T-cell (primary cell): ENCODE results near the gene DOHH. TPM values are rescaled to one million over a fixed set of nuclear protein-coding genes. Genes with fewer than 3 reads are reported as not detected.

Source experiments
- ATAC-seq, 4 experiments: fragments of 200-7000 bp in 3 of 4; fragments of 150-1000 bp in 1 of 4; cut with Tn5 transposase; replicated peaks in 1 of 4; 1 replicate in 3 of 4; 2 replicates in 1 of 4; pipeline ENCODE4 v1.10.0; 2021; ENCODE audit warnings: moderate library complexity in 3 of 4, mild to moderate bottlenecking in 2 of 4, moderate number of reproducible peaks in 1 of 4
- CTCF ChIA-PET, 2 donors: fragments of 300-600 bp; sonication (Branson Sonifier 250); formaldehyde crosslinking; loops; one replicate each; lab custom pipeline; 2022; ENCODE audit warnings: antibody characterized with exemption in 2 of 2; lab: Charles Lee
- POLR2A ChIA-PET, 2 donors: fragments of 300-600 bp; sonication (Branson Sonifier 250); formaldehyde crosslinking; loops; one replicate each; lab custom pipeline; 2022; ENCODE audit warnings: antibody characterized with exemption in 2 of 2; lab: Charles Lee
- DNase-seq, 35 experiments: peaks; one replicate each; pipeline versions ENCODE4 v3.0.0 to v3.0.0-alpha.2; 2013 to 2023
- H3K27ac ChIP-seq: one replicate; pipeline ENCODE4 v1.5.1; 2013; ENCODE audit warnings: low read length
- H3K27me3 ChIP-seq, 2 experiments: replicated peaks in 1 of 2; 1 replicate in 1 of 2; 2 replicates in 1 of 2; pipeline versions ENCODE4 v1.6.1 to v1.7.0; 2013; ENCODE audit warnings: low read length in 1 of 2, mixed read lengths in 1 of 2; ENCODE audit not compliant: control insufficient read depth in 2 of 2, insufficient read depth in 2 of 2; ENCODE audit errors: extremely low read depth in 1 of 2
- H3K36me3 ChIP-seq, 2 donors: 1 replicate in 1 of 2; 2 replicates in 1 of 2; pipeline versions ENCODE4 v1.6.1 to v1.7.0; 2013; ENCODE audit warnings: low read length in 1 of 2; ENCODE audit not compliant: control insufficient read depth in 2 of 2, insufficient read depth in 1 of 2; ENCODE audit errors: extremely low read depth in 1 of 2
- H3K4me1 ChIP-seq, 2 experiments: 1 replicate in 1 of 2; 2 replicates in 1 of 2; pipeline versions ENCODE4 v1.6.1 to v1.7.0; 2013; ENCODE audit warnings: low read length in 2 of 2, mixed read lengths in 1 of 2; ENCODE audit not compliant: insufficient read depth in 2 of 2, control insufficient read depth in 1 of 2; ENCODE audit errors: extremely low read depth in 1 of 2
- H3K4me3 ChIP-seq, 2 donors: 1 replicate in 1 of 2; 2 replicates in 1 of 2; pipeline versions ENCODE4 v1.5.1 to v1.7.0; 2013; ENCODE audit warnings: mild to moderate bottlenecking in 2 of 2, low read length in 1 of 2, moderate library complexity in 1 of 2; ENCODE audit not compliant: control insufficient read depth in 1 of 2; ENCODE audit errors: extremely low read depth in 1 of 2
- H3K9me3 ChIP-seq: 2 replicates; pipeline ENCODE4 v1.7.0; 2013
- H3K27ac Mint-ChIP-seq, 2 donors: one replicate each; pipeline ENCODE4 v1.8.0; 2020 to 2021; ENCODE audit warnings: mild to moderate bottlenecking in 2 of 2, mixed read lengths in 2 of 2
- H3K27me3 Mint-ChIP-seq, 2 donors: one replicate each; pipeline ENCODE4 v1.8.0; 2021 to 2022; ENCODE audit warnings: mixed read lengths in 2 of 2
- H3K36me3 Mint-ChIP-seq: one replicate; pipeline ENCODE4 v1.8.0; 2021; ENCODE audit warnings: mixed read lengths
- H3K4me1 Mint-ChIP-seq, 3 donors: one replicate each; pipeline ENCODE4 v1.8.0; 2020 to 2022; ENCODE audit warnings: mixed read lengths in 3 of 3, mild to moderate bottlenecking in 1 of 3
- H3K4me3 Mint-ChIP-seq, 3 donors: one replicate each; pipeline ENCODE4 v1.8.0; 2020 to 2022; ENCODE audit warnings: mild to moderate bottlenecking in 3 of 3, mixed read lengths in 3 of 3, moderate library complexity in 3 of 3
- H3K9me3 Mint-ChIP-seq, 3 donors: one replicate each; pipeline ENCODE4 v1.8.0; 2020 to 2022; ENCODE audit warnings: mixed read lengths in 3 of 3
- WGBS: methylation state at CpG from one replicate; pipeline ENCODE4 v1.1.5; 2013; ENCODE audit warnings: missing lambda C conversion rate; ENCODE audit not compliant: insufficient coverage; 5-methylcytosine and 5-hydroxymethylcytosine counted together
- total RNA-seq, 35 experiments: library from RNA in 6 of 35; stranded (reverse) in 6 of 35; fragments of 120-200 nt in 1 of 35; gene quantifications; one replicate each; pipeline versions ENCODE4 v1.2.1 to v1.2.4 and lab custom pipeline; 2013 to 2026

Gene DOHH
- total RNA-seq, 5 donors from 2014 or later (not counting 1 experiment from before 2014, with no cell fraction given), result 5.0 to 12.3 (median 11.1) TPM

DNA sequence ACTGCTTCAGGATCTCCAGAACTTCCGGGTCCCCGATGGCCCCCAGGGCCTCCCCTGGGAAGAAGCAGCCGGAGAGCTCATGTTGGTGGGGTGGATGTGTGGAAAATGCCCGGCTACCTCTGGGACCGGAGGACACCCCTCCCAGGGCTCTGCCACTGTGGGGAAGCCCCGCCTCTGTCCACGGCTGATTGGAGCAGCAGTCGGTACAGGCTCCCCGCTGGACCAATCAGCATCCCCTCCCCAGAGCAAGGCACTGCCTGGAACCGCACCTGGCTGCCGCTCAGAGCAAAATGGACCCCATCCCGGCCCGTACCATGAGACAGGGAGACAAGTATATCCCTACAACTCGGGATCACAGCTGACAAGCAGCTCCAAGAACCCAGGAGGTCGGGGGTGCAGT lies 6.4 kb downstream of the DOHH start:
- Histone ChIP-seq H3K4me3 (no peak overlapping the region), H3K4me1 (peaks cover 0 to 12% of the 10 kb centered on the region in 2 experiments), H3K27ac (no peak overlapping the region), H3K9me3 (no peaks in the 10 kb centered on the region), H3K27me3 (no peaks in the 10 kb centered on the region), H3K36me3 (peaks cover 18 to 33% of the 10 kb centered on the region in 2 donors)
- H3K4me3 Mint-ChIP-seq, result peak overlapping the region in 1 of 3 donors; percentile 19
- no peaks in the 10 kb centered on the region for H3K9me3 Mint-ChIP-seq
- POLR2A ChIA-PET, result no interaction called here
- CTCF ChIA-PET, result interaction anchor here in 1 of 2 donors (0.6 kb wide), 1 partner anchor 42 kb away, joined by 4 read pairs; no protein-coding TSS in a partner anchor
- peak in 17 of 35 experiments; percentile 20 to 54 (median 38) for DNase-seq
- peaks cover 8 to 22% (median 22%) of the 10 kb centered on the region in 3 donors for H3K4me1 Mint-ChIP-seq
- ATAC-seq, result peak in 3 of 4 experiments; percentile 44 to 80 (median 51)
- WGBS, result 81% methylated on average over 10 of the region's 15 CpGs
- no peaks in the 10 kb centered on the region for H3K27me3 Mint-ChIP-seq
- peak overlapping the region in 1 of 2 donors; percentile 28 for H3K27ac Mint-ChIP-seq
- H3K36me3 Mint-ChIP-seq, result peaks cover 16% of the 10 kb centered on the region

DNA sequence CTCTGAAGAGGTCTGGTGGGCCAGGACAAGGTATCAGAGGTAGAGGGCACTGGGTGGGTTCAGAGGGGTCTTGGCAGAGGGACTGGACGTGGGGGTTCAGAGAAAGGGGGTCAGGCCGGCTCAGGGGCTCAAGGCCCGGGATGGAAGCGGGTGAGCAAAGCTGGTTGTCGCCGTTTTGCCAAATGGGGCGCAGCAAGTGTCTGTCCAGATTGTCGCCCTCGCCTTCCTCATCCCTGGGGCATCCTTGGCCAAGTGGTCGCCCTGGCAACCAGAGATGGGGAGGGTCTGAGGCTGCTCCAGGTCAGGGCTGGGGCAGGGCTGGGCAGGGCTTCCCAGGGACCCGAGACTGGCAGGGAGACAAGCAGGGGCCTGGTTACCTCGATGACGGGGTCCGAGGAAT lies 6.8 kb downstream of the DOHH start:
- WGBS, result 94% methylated on average over 10 of the region's 14 CpGs
- ATAC-seq (no peak), DNase-seq (no peak)
- POLR2A ChIA-PET, result no interaction called here
- H3K4me3 ChIP-seq, result no peak overlapping the region
- Mint-ChIP-seq H3K4me1 (peaks cover 5 to 18% (median 18%) of the 10 kb centered on the region in 3 donors), H3K9me3 (no peaks in the 10 kb centered on the region), H3K27me3 (no peaks in the 10 kb centered on the region), H3K27ac (no peak overlapping the region), H3K36me3 (peaks cover 16% of the 10 kb centered on the region), H3K4me3 (no peak overlapping the region)
- no peaks in the 10 kb centered on the region for H3K27me3 ChIP-seq
- peaks cover 18 to 33% of the 10 kb centered on the region in 2 donors for H3K36me3 ChIP-seq
- H3K9me3 ChIP-seq, result no peaks in the 10 kb centered on the region
- H3K4me1 ChIP-seq, result peaks cover 0 to 12% of the 10 kb centered on the region in 2 experiments
- CTCF ChIA-PET, result no interaction called here
- H3K27ac ChIP-seq, result no peak overlapping the region

DNA sequence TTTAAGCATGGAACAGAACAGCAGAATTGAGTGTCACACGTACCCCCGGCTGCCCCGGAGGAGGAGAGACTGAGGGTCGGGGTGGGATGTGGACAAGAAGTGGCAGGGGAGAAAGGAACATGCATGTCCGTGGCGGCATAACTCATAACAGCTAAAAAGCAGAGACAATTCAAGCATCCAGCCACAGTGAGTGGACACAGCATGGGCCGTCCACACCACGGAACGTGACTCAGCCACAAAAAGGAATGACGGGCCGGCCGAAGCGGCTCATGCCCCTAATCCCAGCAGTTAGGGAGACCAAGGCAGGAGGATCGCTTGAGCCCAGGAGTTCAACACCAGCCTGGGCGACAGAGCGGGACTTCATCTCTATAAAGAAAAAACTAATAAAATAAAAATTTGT lies 7.6 kb downstream of the DOHH start:
- Mint-ChIP-seq H3K36me3 (peaks cover 20% of the 10 kb centered on the region), H3K27ac (no peak overlapping the region), H3K4me3 (no peak overlapping the region), H3K4me1 (peaks cover 2 to 14% (median 14%) of the 10 kb centered on the region in 3 donors), H3K27me3 (no peaks in the 10 kb centered on the region), H3K9me3 (no peaks in the 10 kb centered on the region)
- Histone ChIP-seq H3K4me3 (no peak overlapping the region), H3K4me1 (peaks cover 0 to 12% of the 10 kb centered on the region in 2 experiments), H3K27ac (no peak overlapping the region), H3K36me3 (peaks cover 18 to 33% of the 10 kb centered on the region in 2 donors), H3K9me3 (no peaks in the 10 kb centered on the region), H3K27me3 (no peaks in the 10 kb centered on the region)
- 100% methylated on average over 10 of the region's 16 CpGs for WGBS
- ATAC-seq (no peak), DNase-seq (no peak)
- ChIA-PET POLR2A (no interaction called here), CTCF (no interaction called here)

DNA sequence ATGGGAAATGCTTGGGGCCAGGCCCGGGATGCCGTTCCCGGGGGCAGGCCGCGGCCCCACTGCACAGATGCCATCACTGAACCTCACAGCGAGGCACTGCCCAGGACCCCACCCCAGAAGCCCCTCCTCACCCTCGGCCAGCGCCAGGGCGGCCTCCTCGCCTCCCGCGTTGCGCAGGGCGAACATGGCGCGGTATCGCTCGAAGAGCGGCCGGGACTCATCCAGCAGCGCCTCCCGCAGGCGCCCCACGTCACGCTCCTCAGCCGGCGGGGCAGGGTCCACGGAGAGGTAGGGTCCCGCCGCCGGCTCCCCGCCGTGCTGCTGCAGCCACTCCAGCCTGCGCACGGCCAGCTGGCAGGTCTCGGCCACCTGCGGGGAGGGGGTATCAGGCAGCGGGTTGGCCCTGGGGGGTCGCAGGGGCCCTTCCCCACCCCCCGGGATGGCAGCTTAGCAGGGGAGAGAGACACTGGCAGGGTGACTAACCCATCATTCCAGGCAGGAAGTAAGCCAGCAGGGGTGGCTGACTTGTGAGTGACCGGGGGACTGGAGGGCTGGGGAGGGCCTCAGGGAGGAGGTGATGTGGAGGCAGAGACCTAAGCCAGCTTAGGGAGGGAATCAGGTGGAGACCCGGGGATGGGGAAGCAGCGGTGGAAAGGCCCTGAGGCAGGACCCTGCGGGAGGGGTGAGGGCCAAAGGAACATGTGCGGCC lies 8.2 kb downstream of the DOHH start:
- Mint-ChIP-seq H3K4me1 (peaks cover 0 to 12% (median 11%) of the 10 kb centered on the region in 3 donors), H3K4me3 (no peak overlapping the region), H3K27ac (no peak overlapping the region), H3K9me3 (no peaks in the 10 kb centered on the region), H3K27me3 (no peaks in the 10 kb centered on the region), H3K36me3 (peaks cover 21% of the 10 kb centered on the region)
- 98% methylated on average over 45 of the region's 45 CpGs for WGBS
- Histone ChIP-seq H3K36me3 (peaks cover 18 to 33% of the 10 kb centered on the region in 2 donors), H3K27ac (no peak overlapping the region), H3K4me3 (no peak overlapping the region), H3K4me1 (peaks cover 0 to 9% of the 10 kb centered on the region in 2 experiments), H3K27me3 (no peaks in the 10 kb centered on the region), H3K9me3 (no peaks in the 10 kb centered on the region)
- ATAC-seq, result no peak
- ChIA-PET POLR2A (no interaction called here), CTCF (no interaction called here)
- no peak for DNase-seq

DNA sequence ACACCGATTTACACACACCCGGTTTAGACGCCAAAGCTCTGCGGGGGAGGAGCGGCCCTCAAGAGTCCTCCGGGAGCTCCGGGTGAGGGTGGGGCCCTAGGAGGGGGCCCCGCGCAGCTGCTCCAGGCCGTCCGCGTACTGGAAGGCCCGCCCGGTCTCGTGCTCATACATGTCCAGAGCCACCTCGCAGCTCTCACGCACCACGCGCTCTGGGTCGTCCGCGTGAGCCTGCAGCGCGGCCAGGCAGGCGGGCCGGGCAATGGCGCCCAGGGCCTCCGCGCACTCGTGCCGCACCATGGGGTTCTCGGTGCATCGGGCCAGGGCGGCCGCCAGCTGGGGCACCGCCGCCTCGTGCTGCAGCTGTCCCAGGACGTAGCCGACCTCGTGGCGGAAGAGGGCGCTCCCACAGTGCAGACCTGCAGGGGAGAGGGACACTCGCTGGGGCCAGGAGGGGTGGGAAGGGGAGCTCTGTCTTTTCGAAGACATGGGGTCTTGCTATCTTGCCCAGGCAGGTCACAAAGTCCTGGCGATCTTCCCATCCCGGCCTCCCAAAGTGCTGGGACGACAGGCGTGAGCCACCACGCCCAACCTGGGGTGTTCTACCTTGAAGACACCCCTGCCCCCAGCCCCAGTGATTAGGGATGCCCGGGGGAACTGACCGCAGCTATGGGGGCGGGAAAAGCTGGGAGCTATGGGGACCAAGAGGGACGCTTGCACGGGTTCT lies 8.9 kb downstream of the DOHH start:
- H3K4me1 ChIP-seq, result peaks cover 0 to 9% of the 10 kb centered on the region in 2 experiments
- H3K4me3 Mint-ChIP-seq, result no peak overlapping the region
- H3K9me3 ChIP-seq, result no peaks in the 10 kb centered on the region
- CTCF ChIA-PET, result no interaction called here
- ATAC-seq (no peak), DNase-seq (no peak)
- no peaks in the 10 kb centered on the region for H3K27me3 ChIP-seq
- no peak overlapping the region for H3K27ac Mint-ChIP-seq
- POLR2A ChIA-PET, result no interaction called here
- H3K27me3 Mint-ChIP-seq, result no peaks in the 10 kb centered on the region
- 97% methylated on average over 52 of the region's 55 CpGs for WGBS
- peaks cover 0 to 11% (median 9%) of the 10 kb centered on the region in 3 donors for H3K4me1 Mint-ChIP-seq
- no peak overlapping the region for H3K4me3 ChIP-seq
- H3K36me3 Mint-ChIP-seq, result peaks cover 16% of the 10 kb centered on the region
- no peak overlapping the region for H3K27ac ChIP-seq
- peaks cover 18 to 33% of the 10 kb centered on the region in 2 donors for H3K36me3 ChIP-seq
- no peaks in the 10 kb centered on the region for H3K9me3 Mint-ChIP-seq

DNA sequence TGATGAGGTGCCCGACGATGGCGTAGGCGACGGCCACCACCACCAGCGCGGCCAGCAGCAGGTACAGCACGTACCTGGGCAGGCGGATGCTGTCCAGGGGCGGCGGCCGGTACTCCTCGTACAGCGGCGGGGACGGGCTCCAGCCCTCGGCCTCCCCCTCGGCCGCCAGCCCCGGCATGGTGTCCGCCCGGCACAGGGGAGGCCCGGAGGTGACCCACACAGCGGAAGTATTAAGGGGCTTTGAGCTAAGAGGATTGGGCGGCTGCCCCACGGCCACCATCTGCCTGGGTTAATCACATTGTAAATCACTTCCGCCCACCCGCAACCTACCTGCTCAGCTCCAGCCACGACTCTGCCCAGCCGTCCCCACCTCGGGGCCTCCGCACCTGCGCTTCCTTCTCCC lies 17.2 kb downstream of the DOHH start, which contains the start of gene SMIM44:
Gene SMIM44 (minus strand): TSS at position 216 of the 403 bp plus-strand sequence. CDS start 38 bp downstream, at position 178.
- no peak within 1 kb of the TSS for H3K27ac Mint-ChIP-seq
- H3K4me1 ChIP-seq, result peaks cover 2 to 20% of the 10 kb centered on the region in 2 experiments
- ATAC-seq, result no peak
- H3K27me3 Mint-ChIP-seq, result no peaks in the 10 kb centered on the region
- no peak for DNase-seq
- 94% methylated on average over 22 of the region's 33 CpGs for WGBS
- H3K9me3 ChIP-seq, result no peaks in the 10 kb centered on the region
- peaks cover 0 to 13% of the 10 kb centered on the region in 2 experiments for H3K27me3 ChIP-seq
- peaks cover 5 to 26% (median 8%) of the 10 kb centered on the region in 3 donors for H3K4me1 Mint-ChIP-seq
- ChIA-PET POLR2A (interaction anchor here in 1 of 2 donors (0.5 kb wide), 1 partner anchor 43 kb away, joined by 6 read pairs; no protein-coding TSS in a partner anchor), CTCF (interaction anchor here in 1 of 2 donors (0.6 kb wide), 1 partner anchor 394 kb away, joined by 4 read pairs; no protein-coding TSS in a partner anchor)
- no peaks in the 10 kb centered on the region for H3K9me3 Mint-ChIP-seq
- H3K4me3 ChIP-seq, result no peak within 1 kb of the TSS
- H3K36me3 ChIP-seq, result no peaks in the 10 kb centered on the region
- no peak within 1 kb of the TSS for H3K27ac ChIP-seq
- H3K36me3 Mint-ChIP-seq, result peaks cover 5% of the 10 kb centered on the region
- H3K4me3 Mint-ChIP-seq, result no peak within 1 kb of the TSS
